Erythroblast (primary cell): ENCODE data around the gene APRT.

Experiments
- GATA1 ChIP-seq: IDR thresholded peaks from 2 replicates; pipeline ENCODE4 v1.6.1; 2011; ENCODE audit warnings: low read depth, mild to moderate bottlenecking, control low read depth, low read length, moderate library complexity
- POLR2A ChIP-seq: IDR thresholded peaks from 2 replicates; pipeline ENCODE4 v1.6.1; 2011; ENCODE audit warnings: mild to moderate bottlenecking, low read length

- TF ChIP-seq POLR2A = no peak
- no peak for TF ChIP-seq GATA1
Measured at GRCh38 chr16:88840600-88841215, 29.0 kb upstream of the APRT start.
